HT-29 (cell line): ENCODE data around the gene INPP4B. TPM values are rescaled to one million over a fixed set of nuclear protein-coding genes. Genes with fewer than 3 reads are reported as not detected.
"Not testable (repeated sequence)": the region's sequence is repeated elsewhere in the genome, so short reads cannot be mapped to it uniquely, and the experiment has no call there.

Experiments
- DNase-seq: peaks from one replicate; pipeline ENCODE4 v3.0.0-alpha.2; 2015; ENCODE audit warnings: low spot score
- total RNA-seq: library from RNA; depleted of rRNA; stranded (reverse); fragments of >200 nt; shearing (Covaris generic); gene quantifications from 2 replicates; pipeline ENCODE4 v1.2.3, GENCODE V29; 2014

Gene INPP4B
- total RNA-seq, 1 experiment from 2014 or later = 19.1 TPM

- DNase-seq = no peak
Observed at GRCh38 chr4:142826503-142827241, 19.4 kb downstream of the INPP4B start.

DNA sequence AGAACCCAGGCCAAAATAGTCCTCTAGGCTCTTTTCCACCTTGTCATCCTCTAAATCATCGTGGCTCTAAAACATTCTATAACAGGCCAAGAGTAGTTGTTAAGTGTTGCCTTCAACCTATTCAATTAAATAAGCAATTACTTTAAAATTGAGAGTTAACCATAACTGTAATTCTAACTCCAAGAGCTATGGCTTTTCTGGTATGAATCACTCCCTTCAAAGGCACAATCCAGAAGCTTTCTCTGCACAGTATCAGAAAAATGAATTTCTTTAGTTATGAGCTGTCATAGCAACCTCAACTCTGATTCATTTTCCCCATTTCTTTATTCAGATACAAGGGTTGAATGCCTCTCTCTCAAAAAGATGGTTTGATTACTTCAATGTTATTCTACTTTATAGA, 21.7 kb downstream of the INPP4B start:
- no peak for DNase-seq

DNA sequence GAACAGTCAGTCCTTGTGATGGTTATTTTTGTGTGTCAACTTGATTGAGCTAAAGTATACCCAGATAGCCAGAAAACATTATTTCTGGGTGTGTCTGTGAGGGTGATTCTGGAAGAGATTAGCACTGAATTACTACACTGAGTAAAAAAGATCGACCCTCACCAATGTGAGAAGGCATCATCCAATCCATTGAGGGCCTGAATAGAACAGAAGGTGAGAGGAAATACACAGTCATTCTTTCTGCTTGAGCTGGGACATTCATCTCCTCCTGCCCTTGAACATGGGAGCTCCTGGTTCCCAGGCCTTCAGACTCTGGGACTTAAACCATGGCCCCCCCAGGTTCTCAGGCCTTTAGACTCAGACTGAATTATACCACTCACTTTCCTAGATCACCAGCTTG, 22.3 kb downstream of the INPP4B start:
- DNase-seq = no peak

- DNase-seq = no peak
Observed at GRCh38 chr4:142818476-142818875, 27.6 kb downstream of the INPP4B start.

- DNase-seq = no peak
Observed at GRCh38 chr4:142818031-142818430, 28.1 kb downstream of the INPP4B start.

DNA sequence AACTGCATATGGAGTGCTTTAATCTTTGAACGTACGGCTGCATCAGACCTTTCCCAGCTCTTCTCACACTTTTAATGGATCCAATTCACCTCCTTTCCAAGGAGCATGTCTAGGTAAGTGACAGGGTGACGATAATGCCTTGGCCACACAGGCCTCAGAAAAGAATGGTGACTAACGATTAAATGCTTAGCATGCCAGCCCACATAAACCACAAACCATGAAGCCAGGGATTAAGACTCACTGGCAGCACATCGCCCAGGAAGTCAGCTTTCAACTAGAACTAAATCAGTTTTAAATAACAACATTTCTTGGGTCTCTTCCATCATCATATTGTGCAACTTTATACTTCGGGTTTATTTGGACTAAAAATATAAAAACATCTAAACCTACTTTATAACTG, 28.7 kb downstream of the INPP4B start:
- peak; percentile 63 for DNase-seq

DNA sequence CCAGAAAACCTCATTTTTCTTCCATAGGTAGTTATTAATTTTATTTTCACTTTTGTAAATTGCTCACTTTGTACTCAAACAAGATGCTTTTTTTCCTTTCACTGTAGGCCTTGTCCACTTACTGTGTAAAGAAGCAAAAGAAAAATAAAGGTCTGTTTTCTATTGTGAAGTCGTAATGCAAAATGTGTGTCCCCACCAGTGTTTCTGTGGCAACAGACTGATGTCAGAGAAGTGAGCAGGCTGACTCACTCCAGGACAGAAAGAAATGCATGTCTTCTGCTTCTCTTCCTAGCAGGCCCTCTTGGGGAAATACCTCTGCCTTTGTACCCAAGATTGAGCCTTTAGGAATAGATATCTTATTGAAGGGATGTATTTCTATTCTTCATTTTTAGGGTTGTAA, 30.3 kb downstream of the INPP4B start:
- DNase-seq = no peak

DNA sequence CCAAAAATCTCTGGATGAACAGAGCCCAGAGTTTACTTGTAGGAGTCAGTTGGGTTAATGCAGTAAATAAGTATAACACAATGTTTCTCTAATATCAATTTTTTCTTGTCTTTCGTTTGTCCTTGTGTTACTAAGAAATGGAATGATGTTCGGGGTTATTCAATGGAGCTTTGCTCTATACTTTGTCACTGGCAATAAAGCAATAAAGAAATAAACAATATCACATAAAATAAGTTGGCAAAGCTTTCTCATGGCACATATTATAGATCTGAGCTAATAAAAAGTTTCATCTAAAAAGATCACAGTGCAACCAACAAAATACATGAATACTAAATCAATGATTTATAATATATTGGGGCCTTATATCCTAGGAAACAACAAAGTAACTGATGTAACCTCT, 32.7 kb downstream of the INPP4B start:
- DNase-seq = no peak

DNA sequence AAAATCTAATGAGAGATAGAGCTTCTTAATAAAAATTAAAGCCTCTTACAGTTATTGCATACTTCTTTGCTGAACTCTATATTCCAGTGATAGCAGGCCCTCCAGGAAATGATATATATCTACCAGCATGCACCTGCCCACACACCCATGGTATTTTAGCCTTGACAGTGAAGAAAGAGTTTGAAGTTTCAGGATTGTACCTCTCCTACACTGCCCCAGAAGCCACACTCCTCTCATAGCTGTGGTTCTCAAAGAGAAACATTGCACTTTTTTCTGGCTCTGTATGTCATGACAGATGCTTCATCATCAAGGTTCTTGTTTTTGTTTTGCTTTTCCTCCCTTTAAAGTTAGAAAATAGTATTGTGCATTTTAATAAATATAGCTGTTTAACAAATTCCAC, 34.0 kb downstream of the INPP4B start:
- no peak for DNase-seq

- no peak for DNase-seq
Observed at GRCh38 chr4:142811034-142811433, 35.1 kb downstream of the INPP4B start.

DNA sequence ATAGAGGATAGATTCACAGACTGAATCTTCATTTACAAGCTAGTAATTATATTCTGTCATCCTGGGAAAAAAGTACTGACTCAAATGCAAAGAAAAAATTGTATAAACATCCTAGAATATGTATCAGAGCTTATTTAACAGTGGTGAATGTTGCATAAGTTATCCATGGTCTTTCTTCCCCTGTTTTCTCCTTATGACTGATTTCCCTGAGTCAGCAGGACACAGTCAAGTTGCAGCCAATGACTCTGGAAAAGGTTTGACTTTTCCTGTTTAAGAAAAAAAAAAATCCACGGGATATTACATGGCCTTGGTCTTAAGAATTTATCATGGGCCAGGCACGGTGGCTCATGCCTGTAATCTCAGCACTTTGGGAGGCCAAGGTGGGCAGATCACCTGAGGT, 36.5 kb downstream of the INPP4B start:
- no peak for DNase-seq

DNA sequence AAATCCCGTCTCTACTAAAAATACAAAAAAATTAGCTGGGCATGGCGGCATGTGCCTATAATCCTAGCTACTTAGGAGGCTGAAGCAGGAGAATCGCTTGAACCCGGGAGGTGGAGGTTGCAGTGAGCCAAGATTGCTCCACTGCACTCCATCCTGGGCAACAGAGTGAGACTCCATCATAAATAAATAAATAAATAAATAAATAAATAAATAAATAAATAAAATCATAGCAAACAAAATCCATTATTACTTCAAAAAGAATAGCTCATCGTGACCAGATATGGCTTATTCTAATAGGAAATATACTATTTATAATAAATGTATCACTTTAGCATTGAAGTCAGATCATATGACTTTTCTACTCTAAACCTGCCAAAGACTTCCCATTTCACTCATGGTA, 42.2 kb downstream of the INPP4B start:
- not testable (repeated sequence) for DNase-seq

- DNase-seq = peak; percentile 16
Observed at GRCh38 chr4:142801966-142802365, 44.1 kb downstream of the INPP4B start.

GRCh38 chr4:142781114-142781513, 65.0 kb downstream of the INPP4B start:
- no peak for DNase-seq

DNA sequence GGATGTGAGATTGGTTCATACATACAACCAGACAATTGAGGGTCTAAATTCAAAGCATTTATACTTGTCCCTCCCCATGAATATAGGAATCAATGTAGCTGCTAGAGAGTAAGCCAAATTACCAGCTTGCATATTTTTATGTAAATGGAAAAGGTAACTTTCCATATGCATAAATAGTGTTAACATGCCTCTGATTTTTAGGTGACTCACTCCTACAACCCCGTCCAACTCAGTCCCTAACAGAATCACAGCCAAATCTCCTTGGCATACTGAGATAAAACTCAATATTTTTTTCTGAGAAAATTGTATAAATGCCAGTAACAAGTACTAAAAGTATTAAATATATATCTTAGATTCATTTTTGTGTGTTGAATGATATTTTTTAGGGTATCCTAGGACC, 67.2 kb downstream of the INPP4B start:
- no peak for DNase-seq

DNA sequence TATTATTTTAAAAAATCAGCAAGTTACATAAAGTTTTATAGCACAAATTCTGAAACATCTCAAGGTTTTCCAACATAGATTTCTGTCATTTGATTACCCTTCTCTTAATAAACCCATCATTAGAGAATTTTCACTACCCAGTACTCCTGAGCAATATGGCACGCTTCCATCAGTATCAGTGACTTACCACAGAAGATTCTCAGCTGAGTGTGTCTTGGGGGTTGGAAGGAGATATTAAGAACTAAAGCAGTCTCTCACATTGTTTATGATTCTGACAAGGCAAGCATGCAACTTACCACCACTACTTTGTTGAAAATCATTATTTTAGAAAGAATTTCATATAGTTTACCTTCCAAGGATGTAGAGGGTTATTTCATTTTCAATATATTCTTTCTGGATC, 67.7 kb downstream of the INPP4B start:
- no peak for DNase-seq

DNA sequence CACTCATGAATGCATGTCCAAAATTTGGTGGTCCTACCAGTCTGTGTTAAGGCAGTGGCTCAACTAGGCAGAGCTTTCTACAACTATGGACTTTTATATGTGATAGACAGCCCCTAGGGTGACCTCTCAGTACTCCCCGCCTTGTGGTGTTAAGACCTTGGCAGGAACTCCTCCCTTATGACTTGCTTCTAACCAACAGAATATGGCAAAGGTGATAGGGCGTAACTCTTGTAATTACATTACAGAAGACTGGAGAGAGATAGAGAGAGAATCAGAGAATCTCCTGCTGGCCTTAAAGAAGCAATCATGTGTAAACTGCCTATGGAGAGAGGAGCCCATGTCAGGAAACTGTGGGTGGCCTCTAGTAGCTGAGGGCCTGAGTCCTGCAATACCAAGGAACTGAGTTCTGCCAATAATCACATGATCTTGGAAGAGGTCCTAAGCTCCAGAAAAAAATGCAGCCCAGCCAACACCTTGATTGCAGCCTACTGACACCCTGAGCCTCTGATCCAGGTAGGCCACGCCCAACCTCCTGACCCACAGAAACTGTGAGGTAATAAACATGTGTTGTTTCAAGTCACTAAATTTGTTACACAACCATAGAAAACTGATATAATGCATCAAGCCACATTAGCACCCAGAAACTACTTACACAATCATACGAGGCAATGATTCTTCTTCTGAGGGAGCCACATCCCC, 68.9 kb downstream of the INPP4B start:
- no peak for DNase-seq

GRCh38 chr4:142776026-142776425, 70.1 kb downstream of the INPP4B start:
- DNase-seq = no peak

GRCh38 chr4:142773505-142773904, 72.6 kb downstream of the INPP4B start:
- DNase-seq = no peak

DNA sequence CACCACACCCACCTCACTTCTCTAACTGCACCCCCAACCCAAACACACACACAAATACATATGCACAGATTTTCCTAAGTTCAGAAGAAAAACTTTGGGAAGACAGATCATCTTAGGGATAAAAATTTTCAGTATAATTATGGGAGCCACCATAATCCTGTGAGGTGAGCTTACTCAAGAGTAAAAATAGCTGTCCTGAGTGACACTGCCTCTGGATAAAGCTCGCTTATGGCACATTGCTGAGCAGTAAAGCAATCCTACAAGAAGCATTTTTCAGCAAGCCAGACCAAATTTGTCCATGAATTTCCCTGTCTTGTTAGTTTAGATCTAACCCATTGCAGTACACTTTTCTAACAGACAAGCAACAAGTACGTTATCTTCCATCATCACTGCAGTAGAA, 83.8 kb downstream of the INPP4B start:
- DNase-seq = no peak

DNA sequence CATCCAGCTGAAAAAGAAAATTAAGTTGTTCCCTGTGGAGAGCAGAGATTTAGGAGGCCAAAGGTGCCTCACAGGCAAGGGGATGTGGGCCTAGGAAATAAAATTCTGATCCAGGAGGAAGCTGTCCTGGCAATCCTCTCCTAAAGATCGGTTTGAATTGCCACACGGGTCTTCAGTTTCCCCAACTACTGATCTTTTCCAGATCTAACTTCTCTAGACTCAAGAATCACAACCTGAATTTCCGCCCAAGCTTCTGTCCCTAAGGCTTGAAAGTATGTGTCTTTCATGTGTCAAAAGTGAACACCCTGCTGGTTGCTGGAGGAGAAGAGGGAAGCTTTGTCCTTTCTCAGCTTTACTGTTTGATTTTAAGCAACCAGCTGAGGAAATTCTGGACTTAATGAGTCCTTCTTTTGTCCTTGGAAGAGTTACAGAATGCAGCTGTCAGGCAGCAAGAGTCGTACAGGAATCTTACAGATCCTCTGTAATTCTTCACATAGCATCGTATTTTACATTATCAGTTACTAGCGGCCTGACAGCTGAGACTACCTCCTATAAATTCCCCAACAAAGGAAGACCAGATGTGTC, 93.8 kb downstream of the INPP4B start:
- no peak for DNase-seq

- no peak for DNase-seq
Observed at GRCh38 chr4:142743121-142743825, 102.8 kb downstream of the INPP4B start.
